GM19452 (cell line): ENCODE data around the gene DIS3L2.
"Not testable (repeated sequence)": the region's sequence is repeated elsewhere in the genome, so short reads cannot be mapped to it uniquely, and the experiment has no call there.

Source experiments
- ATAC-seq: cut with Tn5 transposase; IDR thresholded peaks from one replicate; pipeline ENCODE4 v1.9.1; 2021; ENCODE audit not compliant: unreplicated experiment

Gene DIS3L2

GRCh38 chr2:232363064-232363783 is 401.7 kb downstream of the DIS3L2 start:
- not testable (repeated sequence) for ATAC-seq

GRCh38 chr2:232363784-232364615 is 402.5 kb downstream of the DIS3L2 start:
- no peak for ATAC-seq

DNA sequence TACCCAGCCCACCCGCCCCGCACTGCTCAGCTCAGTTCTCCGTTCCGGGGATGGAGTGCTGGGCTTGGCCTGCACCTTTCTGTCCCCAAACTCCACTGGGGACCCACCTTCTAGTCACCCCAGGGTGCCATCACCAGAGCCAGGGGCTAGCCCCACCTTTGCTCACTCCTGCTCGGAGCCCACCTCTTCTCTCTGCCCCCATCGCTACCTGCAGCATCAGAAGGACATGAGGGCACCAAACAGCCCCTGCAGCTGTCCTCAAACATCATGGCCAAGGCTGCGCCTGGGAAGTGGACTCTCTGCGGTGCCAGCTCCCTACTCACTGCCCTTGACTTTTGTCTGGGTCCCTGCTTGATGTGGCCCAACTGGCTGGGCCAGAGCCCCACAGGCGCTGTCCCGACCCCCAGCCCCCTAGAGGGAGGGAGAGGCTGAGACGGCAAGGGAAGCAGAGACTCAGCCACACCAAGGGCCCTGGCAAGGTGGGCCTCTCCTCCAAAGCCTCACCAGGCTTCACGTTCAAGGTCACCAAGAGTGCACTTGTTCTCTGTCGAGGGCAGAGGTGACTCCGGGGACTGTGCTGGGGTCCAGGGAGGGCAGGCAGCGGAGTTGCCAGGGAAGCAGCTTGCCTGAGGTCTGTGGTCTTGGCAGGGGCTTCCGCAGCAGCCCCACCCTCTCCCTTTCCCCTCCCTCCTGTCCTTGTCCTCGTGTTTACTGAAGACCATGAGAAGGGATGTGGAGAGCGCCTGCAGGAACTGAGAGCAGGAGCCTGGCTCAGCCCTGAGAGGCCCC is 403.5 kb downstream of the DIS3L2 start:
- not testable (repeated sequence) for ATAC-seq

DNA sequence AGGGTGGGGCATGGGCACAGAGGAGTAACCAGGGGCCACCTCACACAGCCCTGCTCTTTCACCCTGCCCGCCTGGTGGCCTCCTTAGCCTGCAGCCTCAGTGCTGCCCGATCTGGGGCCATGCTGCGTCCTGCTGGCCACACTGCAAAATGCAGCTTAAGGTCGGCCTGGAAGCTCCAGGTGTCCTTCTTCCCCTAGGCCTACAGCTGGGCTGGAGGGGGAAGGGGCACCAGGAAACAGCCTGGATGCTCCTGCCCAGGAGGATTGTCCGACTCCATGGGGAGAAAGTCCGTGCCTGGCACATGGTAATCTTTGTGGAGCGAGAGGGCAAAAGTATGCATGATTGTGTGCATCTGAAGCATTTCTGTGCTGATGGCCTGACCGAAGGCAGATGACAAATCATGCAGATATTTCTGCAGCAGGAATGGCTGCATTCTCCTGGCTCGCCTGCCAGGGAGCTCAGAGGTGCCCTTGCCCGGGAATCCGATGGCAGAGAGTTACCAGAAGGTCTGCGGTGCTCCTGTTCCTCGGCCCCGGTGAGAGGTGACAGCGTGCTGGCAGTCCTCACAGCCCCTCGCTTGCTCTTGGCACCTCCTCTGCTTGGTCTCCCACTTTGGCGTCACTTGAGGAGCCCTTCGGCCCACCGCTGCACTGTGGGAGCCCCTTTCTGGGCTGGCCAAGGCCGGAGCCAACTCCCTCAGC is 404.3 kb downstream of the DIS3L2 start:
- ATAC-seq = no peak

GRCh38 chr2:232366461-232366860 is 404.9 kb downstream of the DIS3L2 start:
- not testable (repeated sequence) for ATAC-seq

DNA sequence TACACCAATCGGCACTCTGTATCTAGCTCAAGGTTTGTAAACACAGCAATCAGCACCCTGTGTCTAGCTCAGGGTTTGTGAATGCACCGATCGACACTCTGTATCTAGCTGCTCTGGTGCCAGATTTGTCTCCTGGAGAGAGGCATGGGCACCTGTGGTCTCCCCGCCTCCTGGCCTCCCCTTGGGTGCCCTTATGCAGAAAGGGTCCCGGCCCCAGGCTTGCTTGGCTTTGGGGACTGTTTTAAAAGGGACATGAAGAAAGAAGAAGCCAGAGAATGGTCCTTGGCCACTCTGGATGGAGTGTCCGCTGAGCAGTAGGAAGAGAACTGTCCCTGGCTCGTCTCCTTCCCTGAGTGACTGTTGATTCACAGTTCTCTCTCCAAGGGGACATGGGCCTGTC is 405.5 kb downstream of the DIS3L2 start:
- ATAC-seq = no peak

DNA sequence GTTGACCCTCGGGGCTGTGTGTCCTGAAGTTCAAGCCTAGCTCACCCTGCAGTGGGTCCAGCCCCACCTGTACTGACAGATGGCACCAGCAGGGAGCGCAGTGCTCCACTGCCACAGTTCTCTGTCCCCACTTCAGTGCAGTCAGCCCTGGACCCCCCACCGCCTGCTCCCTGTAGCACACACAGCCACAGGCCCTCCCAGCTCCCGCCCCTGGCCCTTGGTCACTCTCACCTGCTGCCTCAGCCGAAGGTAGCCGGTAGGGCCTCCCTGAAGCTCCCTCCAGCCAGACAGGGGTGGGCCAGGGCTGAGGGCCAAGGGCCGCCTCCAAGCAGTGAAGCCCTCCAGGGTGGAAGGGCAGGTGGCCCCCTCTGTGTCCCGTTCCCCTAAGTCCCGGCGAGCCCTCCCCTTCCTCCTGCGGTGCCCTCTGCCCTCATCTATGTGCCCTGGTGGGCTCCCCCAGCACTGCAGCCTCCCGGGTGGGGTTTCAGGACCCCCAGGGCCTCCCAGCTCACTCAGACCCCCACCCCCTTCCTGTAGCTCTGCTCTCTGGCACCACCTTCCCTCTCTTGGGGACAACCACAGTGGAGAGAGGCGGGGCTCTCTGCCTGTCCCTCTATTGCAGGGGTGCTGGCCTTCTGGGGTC is 406.2 kb downstream of the DIS3L2 start:
- ATAC-seq = no peak

DNA sequence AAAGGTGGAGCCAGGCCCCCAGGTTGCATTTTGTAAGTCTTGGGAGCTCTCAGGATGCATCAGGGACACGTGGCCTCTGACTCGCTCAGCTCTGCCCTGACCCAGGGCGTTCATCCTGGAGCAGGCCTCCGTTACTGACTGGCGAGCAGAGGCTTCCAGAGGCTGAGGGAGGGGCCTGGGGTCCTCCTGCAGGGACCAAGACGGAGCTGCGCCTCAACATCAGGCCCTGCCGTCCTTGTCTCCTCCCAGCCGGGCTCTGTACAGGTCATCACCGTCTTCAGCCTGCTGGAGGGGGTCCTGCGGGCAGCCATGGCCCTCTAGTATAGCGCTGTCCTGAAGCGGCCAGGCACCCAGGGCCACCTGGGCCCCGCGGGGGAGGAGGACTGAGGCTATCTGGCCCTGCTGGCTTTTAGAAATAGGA is 406.8 kb downstream of the DIS3L2 start:
- ATAC-seq = no peak

GRCh38 chr2:232369126-232369951 is 407.8 kb downstream of the DIS3L2 start:
- ATAC-seq = no peak

- ATAC-seq = not testable (repeated sequence)
These were observed 408.5 kb downstream of the DIS3L2 start for GRCh38 chr2:232370007-232370406.

GRCh38 chr2:232372231-232373208 is 411.0 kb downstream of the DIS3L2 start:
- ATAC-seq = no peak

DNA sequence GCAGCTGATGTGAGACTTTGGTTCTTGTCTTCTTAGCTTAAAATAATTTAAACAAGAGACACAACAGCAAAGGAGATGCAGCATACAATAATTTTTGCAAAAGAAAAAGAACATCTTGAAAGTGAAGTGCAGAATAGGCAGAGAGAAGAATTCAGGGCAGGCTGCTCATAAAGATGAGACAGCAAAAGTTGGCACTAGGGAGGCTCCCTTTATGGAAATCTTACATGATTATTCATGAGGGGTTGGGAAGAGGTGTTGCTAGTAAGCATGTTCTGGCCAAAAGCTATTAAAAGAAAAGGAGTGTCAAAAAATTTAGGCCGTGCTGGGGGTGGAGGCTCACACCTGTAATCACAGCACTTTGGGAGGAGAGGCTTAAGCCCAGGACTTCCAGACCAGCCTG is 412.8 kb downstream of the DIS3L2 start:
- ATAC-seq = no peak

GRCh38 chr2:232375164-232375563 is 413.7 kb downstream of the DIS3L2 start:
- ATAC-seq = no peak

GRCh38 chr2:232376260-232376659 is 414.7 kb downstream of the DIS3L2 start:
- ATAC-seq = no peak

- ATAC-seq = no peak
These were observed 415.2 kb downstream of the DIS3L2 start for GRCh38 chr2:232376713-232377112.

GRCh38 chr2:232377319-232377718 is 415.8 kb downstream of the DIS3L2 start:
- no peak for ATAC-seq

GRCh38 chr2:232377841-232378734 is 416.6 kb downstream of the DIS3L2 start:
- ATAC-seq = no peak
